ENCODE results near the gene MAPK1.
"Not testable (repeated sequence)": the region's sequence is repeated elsewhere in the genome, so short reads cannot be mapped to it uniquely, and the experiment has no call there.

Gene MAPK1

DNA sequence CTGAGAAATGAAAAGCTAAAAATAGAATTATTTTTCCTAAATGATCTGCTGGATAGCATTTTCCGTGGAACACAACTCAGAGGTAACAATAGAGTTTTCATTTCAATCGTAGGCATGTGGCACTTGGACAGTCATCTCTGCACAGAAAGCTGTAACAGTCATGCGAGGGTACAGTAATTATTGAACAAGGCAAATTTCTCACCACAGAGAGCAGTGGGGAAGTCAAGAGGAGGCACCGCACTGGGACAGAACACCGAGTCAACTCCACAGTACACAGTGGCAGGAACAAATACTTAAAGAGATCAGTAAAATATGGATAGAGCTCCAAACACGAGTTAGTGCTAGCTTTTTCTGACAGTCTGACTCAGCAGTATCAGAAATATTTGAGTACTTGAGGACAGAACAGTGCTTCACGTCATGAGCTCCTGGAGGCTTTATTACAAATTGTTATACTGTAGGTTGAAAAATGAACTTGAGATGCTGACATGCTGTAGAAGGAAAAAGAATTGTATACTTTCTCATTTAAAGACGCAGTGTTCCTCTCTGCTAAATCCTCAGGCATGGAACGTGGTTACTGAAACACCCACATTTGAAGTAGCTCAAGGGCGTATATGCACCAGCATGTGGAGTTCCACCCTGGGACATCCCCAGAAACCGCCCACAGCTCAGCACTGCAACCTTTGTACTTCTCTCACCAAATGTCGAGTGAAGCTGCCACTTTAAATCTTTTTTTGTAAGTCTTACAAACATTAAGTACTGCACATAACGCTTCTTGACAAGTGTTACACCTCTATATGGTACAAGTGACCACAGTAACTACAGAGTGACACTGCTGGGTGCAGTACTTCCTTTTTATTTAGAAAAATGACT lies 104.5 kb downstream of the MAPK1 start:
- H3K4me3 ChIP-seq (ENCODE audit: low read depth, low read length) = no peak overlapping the region
- no peak for DNase-seq (ENCODE audit: low read depth)

DNA sequence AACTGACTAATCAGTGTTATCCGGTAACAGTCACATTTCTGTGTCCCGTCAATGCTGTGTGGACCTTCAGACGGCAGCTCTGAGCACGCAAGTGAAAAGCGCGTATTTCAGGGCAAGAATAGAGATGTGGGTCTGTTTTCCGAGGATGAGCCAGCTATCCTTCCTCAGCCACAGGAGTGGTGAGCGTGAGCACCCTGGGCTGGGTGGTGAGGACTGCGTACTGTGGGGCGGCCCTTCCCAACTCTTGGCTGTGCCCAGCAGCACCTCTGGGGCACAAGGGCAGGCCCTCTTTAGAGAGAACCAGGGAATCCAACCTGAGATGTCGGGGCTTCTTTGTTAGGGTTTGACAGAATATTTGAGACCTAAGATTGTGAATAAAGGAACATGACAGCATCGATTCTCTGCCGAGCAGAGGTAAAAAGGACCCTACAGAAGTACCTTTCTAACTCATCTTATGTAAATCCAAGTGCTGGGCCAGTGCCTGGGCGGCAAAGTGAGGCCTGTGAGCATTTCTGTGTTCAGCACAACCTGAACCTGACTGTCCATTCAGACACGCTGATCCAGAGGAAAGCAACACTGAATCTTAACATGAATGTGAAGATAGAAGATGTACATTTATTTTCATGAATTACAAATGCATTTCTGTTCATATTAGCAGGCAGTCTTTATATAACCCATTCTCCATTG lies 105.3 kb downstream of the MAPK1 start:
- no peak for DNase-seq (ENCODE audit: low read depth)
- H3K4me3 ChIP-seq (ENCODE audit: low read depth, low read length) = no peak overlapping the region

DNA sequence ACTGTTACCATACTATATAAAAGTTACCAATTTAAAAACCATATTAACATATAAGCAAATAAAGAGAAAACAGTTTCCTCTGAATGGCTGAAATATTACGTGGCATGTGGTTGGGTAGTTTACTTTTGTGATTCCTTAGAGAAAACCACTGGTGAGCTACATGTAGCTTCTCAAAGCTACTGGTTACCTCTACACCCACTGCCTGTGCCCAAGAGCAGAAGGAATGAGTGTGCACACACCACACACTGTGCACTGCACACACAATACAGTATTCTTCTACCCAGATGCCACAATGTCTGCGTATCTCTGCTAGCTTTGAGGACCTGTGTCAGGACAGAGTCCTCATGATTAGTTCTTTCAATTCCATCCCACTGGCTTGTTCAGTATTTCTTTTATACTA lies 106.4 kb downstream of the MAPK1 start:
- no peak for DNase-seq (ENCODE audit: low read depth)

DNA sequence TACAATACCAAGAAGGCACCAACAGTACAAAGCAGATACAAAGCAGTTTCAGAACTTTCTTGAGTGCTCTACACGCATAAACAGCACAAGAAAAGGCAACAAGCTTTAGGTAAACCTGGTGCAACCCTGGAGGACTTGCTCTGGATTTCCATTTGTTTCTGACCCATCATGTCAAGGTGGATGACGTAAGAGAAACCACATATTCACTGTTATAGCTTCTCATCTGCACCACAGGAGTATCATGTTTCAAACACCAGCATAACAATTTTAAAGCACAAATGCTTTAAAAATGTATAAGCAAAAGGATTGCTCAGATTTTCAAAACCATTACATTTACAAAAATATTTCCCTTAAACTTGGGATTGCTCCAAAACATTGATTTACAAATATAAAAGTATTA lies 106.8 kb downstream of the MAPK1 start:
- no peak overlapping the region for H3K4me3 ChIP-seq (ENCODE audit: low read depth, low read length)
- DNase-seq (ENCODE audit: low read depth) = peak; percentile 55

More for the DNA sequence above, 106.4 kb downstream of the MAPK1 start:
- H3K4me3 ChIP-seq (ENCODE audit: low read depth, low read length) = no peak overlapping the region

DNA sequence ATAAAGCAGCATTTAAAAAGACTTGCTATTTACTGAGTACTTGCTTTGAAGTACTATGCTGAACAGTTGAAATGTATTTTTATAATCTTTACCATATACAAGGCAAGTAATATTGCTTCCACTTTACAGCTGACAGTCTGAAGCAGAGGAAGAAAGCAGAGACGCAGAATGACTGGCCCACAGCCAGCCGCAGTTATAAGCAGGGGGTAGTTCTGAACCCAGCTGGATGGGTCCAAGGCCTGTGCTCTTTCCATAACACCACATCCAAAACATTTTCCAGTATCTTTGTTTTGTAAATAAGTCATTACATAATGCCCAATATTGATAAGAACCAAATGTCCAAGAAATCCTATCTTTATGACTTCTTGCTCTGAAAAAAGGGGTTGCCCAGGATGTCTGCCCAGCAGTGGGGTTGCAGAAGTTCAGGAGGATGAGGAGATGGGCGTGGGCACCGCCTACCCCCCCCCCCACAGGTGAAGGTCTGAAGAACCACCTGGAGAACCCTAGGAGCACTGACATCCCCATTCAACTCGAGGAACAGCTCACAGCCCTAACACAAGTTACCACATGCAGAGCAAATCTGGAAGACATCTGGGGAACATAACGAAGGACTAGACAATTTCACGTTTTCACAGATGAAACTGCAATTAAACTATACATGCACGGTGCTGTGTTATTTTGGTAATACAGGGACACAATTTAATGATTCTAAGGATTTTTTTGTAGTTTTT lies 107.6 kb downstream of the MAPK1 start:
- no peak for DNase-seq (ENCODE audit: low read depth)
- H3K4me3 ChIP-seq (ENCODE audit: low read depth, low read length) = no peak overlapping the region

DNA sequence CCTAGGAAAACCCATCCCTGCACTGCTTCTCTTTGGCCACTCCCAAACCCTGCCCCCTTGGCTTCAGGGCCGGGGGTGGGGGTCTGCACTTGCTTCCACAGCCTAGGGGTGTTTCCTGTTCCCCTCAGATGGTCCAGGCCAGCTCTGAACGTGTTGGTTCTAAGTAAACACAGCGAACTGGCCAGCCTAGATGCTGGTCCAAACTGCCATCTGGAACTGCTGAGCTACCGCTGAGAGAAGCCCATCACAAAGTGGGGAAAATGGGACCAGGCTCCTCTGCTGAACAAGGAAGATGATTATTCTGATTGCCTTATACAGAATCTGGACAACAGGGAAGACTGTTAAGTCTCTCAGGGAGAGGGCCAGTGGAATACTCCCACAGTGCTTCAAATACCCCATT lies 108.4 kb downstream of the MAPK1 start:
- no peak overlapping the region for H3K4me3 ChIP-seq (ENCODE audit: low read depth, low read length)
- no peak for DNase-seq (ENCODE audit: low read depth)

DNA sequence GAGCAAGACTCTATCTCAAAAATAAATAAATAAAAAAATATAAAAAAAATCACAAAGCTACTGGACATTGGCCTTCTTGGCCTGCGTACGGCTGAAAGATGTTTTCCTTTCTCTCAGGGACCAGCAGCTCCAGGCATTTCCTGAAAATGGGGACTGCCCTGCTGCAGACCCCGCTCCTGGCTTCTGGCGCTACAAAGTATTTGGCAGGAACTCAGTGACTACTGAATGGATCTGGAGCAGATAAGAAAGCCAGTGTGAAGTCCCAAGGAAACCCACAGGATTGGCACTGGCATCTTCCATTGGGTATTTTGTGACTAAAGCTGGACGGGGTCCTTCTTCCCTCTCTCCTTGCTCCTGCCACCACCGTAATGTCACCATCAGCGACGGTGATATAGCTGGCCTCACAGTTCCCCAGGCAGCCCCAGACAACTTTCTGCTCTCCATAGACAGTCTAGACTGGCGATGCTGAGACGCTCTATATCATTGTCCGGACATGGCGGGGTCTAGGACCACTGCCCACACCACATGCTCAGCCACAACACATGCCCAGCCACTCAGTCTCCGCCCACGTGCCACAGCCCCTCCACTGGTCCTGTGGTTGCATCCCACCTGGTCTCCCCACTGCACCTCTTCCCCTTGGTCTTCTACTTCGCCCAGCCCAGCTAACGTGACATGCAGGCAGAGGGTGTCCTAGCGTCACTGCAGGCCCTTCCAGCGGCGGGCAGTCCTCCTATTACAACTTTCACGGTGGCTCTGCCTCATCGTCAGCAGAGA lies 109.2 kb downstream of the MAPK1 start:
- DNase-seq (ENCODE audit: low read depth) = no peak
- no peak overlapping the region for H3K4me3 ChIP-seq (ENCODE audit: low read depth, low read length)

DNA sequence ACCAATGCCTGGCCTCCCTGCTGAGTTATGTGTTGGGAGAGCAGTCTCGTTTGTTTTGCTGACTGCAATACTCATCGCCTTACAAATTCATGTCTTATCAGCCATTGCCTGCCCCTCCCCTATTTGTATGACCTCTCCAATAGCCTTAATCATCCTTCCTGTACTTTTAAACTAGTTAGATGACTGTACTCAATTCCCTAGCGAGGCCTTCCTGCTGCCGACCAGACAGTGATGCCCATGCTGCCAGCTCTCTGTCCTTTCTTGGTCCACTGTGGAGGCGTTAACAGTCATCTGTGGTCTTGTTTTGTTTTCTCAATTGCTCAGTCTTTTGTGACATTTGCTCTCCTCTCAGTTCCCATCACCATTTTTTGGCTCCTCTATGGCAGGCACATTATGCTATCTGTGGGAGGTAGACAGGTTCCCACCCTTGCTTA lies 111.6 kb downstream of the MAPK1 start:
- H3K4me3 ChIP-seq (ENCODE audit: low read depth, low read length) = no peak overlapping the region
- DNase-seq (ENCODE audit: low read depth) = peak; percentile 58

DNA sequence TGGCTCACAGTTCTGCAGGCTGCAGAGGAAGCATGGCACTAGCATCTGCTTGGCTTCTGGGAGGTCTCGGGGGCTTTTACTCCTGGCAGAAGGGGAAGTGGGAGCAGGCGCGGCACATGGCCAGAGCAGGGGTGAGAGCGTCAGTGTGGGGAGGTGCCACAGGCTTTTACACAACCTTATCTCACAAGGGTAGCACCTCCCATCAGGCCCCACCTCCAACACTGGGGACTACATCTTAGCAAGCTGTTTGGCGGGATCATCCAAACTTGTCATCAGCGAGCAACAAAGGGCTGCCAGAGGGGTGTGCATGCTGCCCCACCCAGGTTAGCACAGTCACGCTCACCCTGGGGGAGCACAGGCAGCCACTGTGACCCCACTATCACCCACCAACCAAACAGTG lies 112.9 kb downstream of the MAPK1 start:
- no peak overlapping the region for H3K4me3 ChIP-seq (ENCODE audit: low read depth, low read length)
- DNase-seq (ENCODE audit: low read depth) = no peak

DNA sequence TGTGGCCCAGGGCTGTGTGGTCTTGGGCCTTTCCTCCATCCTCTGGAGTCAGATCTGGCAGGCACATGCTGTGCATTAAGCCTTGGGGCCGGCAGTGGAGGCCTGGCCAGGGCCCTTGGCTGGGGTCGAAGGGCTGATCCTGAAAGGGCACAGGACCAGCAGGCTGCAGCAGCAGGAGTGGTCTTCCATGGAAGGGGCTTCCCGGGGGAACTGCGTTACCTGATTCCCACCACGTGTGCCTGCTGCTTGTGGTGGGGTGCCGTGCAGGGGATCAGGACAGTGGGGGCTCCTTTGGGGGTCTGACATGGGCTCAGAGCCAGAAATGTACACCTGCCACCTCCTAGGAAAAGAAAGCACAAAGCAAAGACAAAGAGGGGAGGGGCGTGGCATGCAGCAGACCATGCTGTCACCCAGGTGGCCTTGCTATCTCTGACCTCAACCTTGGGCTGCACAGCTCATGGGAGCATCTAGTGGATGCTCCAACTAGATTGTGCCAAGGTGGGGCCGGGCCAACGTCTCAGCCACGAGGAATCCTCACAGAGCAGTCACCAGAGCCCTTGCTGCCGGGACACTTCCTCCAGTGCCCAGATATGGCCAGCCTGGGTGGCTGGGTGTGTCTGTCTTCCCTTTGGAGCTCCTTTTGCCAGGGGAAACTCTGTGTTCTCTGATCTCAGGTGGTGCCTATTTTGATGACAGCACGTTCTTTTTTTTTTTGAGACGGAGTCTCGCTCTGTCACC lies 113.9 kb downstream of the MAPK1 start:
- H3K4me3 ChIP-seq (ENCODE audit: low read depth, low read length) = no peak overlapping the region
- DNase-seq (ENCODE audit: low read depth) = no peak

DNA sequence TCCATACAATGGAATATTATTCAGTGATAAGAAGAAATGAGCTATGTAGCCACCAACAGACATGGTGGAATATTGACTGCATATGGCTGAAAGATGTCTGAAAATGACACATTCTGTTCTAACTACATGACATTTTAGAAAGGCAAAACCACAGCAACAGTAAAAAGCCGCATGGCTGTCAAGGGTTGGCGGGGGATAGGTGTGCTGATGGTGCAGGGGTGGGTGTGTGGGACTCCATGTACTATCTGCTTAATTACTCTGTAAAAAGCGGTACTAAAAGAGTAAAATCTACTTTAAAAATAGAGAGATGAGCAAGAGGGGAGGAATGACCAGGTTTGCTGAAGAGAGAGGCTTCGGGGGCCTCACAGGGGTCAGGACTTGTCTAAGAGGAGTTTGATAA lies 115.2 kb downstream of the MAPK1 start:
- DNase-seq (ENCODE audit: low read depth) = no peak
- no peak overlapping the region for H3K4me3 ChIP-seq (ENCODE audit: low read depth, low read length)

DNA sequence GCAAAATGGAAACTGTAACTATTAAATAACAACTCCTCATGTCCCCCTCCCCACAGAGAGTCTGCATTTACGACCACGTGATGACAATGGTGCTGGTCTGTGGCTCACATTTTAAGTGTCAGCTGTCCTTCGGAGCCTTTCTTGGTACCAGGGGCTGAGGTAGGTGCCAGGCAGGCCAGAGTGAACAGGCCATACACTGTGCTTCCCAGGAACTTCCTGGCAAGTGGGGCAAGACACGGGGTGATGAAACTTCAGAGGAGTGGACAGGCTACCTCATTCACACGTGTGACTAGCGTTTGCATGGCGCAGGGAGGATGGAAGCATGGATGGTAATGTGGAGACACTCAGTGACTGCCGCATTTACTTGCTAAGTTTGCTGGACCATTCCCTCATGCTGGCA lies 121.5 kb downstream of the MAPK1 start:
- H3K4me3 ChIP-seq (ENCODE audit: low read depth, low read length) = no peak overlapping the region
- no peak for DNase-seq (ENCODE audit: low read depth)

DNA sequence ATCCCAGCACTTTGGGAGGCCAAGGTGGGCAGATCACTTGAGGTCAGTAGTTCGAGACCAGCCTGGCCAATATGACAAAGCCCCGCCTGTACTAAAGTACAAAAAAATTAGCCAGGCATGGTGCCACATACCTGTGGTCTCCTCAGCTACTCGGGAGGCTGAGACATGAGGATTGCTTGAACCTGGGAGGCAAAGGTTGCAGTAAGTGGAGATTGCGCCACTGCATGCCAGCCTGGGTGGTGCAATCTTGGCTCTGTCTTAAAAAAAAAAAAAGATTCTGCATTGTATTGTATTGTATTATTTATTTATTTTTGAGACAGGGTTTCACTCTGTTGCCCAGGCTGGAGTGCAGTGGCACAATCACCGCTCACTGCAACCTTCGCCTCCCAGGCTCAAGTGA lies 122.5 kb downstream of the MAPK1 start:
- not testable (repeated sequence) for H3K4me3 ChIP-seq (ENCODE audit: low read depth, low read length); DNase-seq (ENCODE audit: low read depth)

DNA sequence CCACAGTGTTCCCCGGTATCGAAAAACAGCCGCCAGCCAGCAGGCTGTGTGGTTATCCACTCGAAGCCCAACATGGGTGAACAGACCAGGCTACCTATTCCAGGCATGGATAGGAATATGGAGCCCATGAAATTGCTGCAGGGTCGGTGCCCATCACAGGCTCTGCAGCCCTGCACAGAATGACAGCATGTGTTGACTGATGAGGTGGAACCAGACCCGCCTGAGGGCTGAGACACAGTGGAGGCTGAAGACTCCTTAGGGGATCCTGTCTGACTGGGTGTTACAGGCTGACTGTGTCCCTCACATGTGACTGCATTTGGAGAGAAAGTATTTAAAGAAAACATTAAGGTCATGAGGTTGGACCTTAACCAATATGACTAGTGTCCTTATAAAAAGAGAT lies 125.7 kb downstream of the MAPK1 start:
- DNase-seq (ENCODE audit: low read depth) = no peak
- H3K4me3 ChIP-seq (ENCODE audit: low read depth, low read length) = no peak overlapping the region

DNA sequence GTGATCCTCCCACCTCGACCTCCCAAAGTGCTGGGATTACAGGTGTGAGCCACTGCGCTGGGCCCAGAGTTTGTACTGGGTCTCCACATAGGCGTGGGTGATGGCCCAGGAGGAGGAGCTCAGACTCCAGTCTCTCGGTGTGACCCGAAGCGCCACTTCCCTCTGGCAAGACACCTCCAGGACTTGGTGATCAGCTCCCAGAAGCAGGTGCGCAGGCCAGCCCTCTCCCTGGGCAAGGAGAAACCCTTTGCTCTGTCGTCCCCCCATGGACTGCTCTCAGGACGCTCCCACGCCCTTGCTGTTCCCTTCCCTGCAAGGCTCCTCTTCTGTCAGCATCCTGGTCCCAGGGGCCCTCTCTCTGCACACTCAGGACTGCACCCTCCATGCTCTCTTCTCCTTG lies 126.4 kb downstream of the MAPK1 start:
- no peak overlapping the region for H3K4me3 ChIP-seq (ENCODE audit: low read depth, low read length)
- no peak for DNase-seq (ENCODE audit: low read depth)

DNA sequence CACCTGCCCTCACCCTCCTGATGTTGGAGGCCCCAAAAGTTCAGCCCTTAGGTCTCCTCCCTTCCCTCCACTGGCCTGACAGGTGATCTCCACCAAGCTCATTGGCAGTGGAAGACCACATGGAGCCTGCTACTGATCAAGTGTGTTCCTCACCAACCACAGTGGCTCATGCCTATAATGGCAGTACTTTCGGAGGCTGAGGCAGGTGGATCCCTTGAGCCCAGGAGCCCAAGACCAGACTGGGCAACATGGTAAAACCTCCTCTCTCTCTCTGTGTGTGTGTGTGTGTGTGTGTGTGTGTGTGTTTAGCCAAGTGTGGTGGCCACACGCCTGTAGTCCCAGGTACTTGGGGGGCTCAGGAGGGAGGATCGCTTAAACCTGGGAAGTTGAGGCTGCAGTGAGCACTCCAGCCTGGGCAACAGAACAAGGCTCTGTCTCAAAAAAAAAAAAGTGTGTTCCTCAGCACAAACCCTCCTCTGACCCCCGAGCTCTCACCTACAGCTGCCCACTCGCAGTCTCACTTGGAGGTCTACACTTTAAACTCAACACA lies 127.5 kb downstream of the MAPK1 start:
- no peak for DNase-seq (ENCODE audit: low read depth)
- no peak overlapping the region for H3K4me3 ChIP-seq (ENCODE audit: low read depth, low read length)

DNA sequence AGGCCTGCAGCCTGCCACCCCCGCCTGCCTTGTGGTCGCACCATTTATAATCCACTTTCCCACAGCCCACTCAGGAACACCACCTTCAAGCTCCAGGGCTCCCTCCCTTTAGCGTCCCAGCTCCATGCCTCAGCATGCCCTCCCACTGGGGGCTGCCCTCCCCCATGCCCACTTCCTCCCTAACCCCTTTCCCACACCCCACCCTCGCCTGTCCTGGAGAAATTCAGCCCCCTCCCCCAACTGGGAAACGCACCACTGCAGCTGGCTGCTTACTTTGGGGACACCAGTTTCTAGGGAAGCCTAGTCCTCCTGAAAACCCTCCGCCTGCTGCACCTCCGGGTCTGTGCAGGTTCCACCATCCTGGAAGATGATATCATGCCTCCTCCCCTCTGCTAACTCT lies 128.5 kb downstream of the MAPK1 start:
- H3K4me3 ChIP-seq (ENCODE audit: low read depth, low read length) = no peak overlapping the region
- DNase-seq (ENCODE audit: low read depth) = no peak

DNA sequence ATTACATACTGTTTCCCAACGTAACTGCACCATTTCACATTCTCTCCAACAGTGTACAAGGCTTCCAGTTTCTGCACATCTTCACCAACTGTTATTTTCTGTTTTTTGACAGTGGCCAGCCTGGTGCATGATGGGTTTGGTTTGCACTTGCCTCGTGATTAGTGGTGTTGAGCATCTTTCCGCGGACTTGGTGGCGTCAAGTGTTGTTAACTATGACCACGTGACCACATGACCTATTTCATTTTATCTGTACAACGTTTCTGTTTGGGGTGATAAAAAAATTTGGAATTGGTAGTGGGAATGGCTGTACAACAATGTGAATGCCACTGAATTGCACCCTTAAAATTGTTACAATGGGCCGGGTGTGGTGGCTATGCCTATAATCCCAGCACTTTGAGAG lies 129.4 kb downstream of the MAPK1 start:
- no peak overlapping the region for H3K4me3 ChIP-seq (ENCODE audit: low read depth, low read length)
- DNase-seq (ENCODE audit: low read depth) = no peak

DNA sequence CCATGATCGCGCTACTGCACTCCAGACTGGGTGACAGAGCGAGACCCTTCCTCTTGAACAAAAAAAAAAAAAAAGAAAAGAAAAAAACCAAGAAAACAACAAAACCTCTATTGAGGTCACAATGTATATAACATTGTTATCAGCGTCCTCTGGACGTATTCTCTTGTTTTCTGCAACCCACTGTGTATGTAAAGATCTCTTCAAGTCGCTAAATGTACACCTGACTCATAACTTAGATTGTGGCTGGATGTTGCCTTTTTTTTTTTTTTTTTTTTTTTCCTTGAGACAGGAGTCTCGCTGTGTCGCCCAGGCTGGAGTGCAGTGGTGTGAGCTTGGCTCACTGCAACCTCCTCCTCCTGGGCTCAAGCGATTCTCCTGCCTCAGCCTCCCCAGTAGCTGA lies 130.5 kb downstream of the MAPK1 start:
- no peak overlapping the region for H3K4me3 ChIP-seq (ENCODE audit: low read depth, low read length)
- no peak for DNase-seq (ENCODE audit: low read depth)
